LNCAP (cell line): Measurements from ENCODE around the gene RAB15.

Source experiments
- TF ChIP-seq, protein P1 (sequence below): fragments of 450-650 bp; IDR thresholded peaks from 2 replicates; pipeline ENCODE4 v1.5.1; 2017; ENCODE audit warnings: mild to moderate bottlenecking

RAB15 gene

DNA sequence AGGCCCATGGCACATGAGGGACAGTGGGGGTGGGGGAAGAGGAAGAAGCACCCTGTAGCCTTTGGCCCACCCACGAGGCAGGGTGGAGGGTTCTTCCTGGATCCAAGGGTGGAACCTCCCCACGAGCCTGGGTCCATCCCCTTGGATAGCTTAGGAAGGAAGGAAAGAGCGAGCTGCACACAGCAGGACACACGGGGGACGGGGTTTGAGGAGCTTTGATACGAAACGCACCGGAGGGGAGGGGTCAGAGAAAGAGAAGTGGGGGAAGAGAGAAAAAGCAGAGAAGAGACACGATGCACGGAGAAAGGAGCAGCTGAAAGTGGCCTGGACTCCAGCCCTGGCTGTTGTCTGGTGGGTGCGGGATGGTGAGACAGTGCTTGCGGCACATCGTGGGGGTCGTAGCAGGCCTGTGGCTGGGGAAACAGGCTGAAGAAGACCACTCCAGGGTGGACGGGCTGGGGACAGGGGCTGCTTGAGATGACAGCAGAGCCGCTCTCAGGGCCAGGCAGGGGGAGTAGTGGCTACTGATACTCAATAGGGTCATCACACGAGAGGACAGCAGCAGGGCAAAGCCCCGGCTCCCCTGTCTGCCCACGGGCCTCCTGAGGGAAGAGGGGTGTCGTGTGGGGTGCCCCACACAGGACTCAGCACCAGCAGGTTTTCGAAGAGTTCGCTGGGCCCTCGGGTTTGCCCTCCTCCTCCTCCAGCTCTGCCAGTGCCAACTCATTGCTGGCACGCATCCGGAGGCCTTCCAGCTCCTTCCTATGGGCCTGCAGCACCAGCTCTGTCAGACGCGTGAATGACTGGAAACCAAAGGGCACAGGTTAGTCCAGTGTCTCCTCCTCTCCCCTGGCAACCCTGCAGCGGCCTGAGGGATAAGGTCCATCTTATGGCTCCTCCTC is 24.2 kb downstream of the RAB15 start:
- TF ChIP-seq, protein P1, sequence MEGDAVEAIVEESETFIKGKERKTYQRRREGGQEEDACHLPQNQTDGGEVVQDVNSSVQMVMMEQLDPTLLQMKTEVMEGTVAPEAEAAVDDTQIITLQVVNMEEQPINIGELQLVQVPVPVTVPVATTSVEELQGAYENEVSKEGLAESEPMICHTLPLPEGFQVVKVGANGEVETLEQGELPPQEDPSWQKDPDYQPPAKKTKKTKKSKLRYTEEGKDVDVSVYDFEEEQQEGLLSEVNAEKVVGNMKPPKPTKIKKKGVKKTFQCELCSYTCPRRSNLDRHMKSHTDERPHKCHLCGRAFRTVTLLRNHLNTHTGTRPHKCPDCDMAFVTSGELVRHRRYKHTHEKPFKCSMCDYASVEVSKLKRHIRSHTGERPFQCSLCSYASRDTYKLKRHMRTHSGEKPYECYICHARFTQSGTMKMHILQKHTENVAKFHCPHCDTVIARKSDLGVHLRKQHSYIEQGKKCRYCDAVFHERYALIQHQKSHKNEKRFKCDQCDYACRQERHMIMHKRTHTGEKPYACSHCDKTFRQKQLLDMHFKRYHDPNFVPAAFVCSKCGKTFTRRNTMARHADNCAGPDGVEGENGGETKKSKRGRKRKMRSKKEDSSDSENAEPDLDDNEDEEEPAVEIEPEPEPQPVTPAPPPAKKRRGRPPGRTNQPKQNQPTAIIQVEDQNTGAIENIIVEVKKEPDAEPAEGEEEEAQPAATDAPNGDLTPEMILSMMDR = no peak

DNA sequence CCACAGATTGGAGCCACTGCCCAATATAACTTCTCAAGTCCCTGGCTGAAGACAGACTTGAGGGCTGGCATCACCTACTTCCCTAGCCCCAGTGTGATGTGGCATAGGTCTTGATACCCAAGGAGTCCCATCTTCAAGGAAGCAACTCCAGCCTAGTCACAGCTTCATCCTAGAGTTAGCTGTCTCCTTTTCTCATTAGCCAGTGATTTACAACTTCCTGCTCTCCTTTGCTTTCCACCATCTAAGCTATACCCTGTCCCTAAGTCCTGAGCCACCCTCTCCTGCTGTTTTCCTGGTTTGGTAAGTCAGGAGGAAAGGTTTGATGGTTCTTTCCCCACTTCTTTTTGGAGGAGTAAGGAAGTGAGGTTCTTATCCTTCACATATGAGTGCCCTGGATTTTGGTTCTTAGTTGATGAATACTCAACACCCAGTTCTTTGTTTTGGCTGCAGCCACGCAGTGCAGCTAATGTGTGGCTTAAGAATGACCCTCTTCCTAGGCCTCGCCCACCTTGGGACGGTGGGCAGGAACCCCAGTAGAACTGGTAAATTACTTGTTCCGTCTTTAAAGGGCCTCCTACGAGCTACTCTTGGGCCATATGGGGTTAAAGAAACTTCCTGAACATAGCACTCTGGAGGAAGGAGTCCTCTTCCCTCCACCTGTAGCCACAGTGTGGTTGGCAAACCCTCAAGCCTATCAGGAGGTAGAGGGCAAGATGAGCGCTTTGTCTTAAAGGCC is 25.7 kb downstream of the RAB15 start:
- TF ChIP-seq, protein P1 = no peak

DNA sequence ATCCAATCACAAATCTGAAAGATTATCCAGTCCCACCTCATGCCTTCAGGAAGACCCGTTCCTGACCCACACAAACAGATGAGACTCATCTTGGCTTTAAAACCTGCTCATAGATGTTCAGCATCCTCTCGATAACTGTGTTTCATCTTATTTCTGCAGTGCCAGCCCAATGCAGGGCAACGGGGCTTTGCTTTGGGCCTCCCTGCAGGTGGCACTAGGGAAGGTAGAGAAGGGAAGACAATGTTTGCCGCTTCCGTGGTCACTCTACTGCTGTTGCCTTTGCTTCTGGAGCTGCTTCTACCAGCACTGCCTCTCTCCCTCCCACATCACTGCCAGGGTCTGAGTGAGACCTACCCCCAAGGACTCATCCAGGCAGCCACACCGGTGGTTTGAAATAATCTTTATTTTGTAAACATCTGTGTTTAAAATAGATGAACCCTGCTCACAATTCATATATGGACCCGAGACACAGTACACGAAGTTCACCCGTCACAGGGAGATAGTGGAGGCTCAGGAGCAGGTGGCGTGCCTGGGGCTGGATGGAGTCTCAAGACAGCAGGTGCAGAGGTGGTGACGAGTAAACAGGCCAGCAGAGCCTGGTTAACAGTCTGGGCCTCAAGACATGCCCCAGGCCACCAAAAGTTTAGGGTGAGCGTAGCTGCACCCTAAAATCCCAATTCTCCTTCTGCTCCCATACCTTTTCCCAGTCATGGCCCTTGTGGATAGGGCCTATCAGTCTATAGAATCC is 26.5 kb downstream of the RAB15 start:
- TF ChIP-seq, protein P1 = no peak

DNA sequence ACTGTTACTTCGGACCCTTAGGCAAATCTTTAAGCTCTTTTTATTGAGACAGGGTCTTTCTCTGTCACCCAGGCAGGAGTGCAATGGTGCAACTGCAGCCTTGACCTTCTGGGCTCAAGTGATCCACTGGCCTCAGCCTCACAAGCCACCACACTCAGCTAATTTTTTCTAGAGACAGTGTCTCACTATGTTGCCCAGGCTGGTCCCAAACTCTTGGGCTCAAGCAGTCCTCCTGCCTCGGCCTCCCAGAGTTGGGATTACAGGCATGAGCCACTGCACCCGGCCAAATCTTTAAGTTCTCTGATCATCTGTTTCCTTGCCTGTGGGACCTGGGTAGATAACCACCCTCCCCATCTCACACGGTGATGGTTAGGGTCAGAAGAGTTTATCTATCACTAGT is 27.3 kb downstream of the RAB15 start:
- TF ChIP-seq, protein P1 = no peak

DNA sequence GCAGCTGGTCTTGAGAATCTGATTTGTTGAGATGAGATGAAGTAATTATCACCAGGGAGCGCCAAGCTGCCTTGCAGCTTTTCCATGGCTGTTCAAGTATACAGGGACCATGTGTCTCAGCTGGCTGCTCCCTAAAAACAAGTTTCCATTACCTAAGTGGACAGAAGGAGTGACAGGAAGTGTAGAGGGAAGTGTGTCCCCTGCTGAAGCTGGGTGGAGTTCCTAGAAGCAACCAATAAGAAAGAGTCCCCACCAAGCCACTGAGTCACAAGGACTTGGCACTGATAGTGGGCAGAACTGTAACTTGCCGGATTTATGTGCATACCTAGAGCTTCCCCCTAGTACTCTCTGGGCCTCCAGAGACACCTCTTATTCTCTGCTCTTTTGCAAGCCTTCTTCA is 28.1 kb downstream of the RAB15 start:
- TF ChIP-seq, protein P1 = no peak

DNA sequence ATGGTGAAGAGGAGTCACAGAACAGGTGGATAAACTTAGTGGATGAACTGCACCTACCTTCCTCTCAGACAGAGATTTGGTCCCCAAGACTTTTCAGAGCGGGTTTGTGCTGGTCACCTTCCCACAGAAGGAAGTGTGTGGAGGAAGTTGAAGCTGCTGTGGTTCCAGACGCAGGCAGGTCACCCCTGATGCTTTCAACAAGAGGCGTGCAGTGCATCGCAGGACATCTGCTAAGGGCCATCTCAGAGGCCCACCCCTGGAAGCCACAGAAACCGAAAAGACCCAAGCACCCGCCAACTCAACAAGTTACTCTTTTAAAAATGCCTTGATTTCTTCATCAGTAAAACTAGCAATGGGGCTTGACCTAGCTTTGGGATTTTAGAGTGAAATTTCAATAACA is 28.6 kb downstream of the RAB15 start:
- TF ChIP-seq, protein P1 = no peak

DNA sequence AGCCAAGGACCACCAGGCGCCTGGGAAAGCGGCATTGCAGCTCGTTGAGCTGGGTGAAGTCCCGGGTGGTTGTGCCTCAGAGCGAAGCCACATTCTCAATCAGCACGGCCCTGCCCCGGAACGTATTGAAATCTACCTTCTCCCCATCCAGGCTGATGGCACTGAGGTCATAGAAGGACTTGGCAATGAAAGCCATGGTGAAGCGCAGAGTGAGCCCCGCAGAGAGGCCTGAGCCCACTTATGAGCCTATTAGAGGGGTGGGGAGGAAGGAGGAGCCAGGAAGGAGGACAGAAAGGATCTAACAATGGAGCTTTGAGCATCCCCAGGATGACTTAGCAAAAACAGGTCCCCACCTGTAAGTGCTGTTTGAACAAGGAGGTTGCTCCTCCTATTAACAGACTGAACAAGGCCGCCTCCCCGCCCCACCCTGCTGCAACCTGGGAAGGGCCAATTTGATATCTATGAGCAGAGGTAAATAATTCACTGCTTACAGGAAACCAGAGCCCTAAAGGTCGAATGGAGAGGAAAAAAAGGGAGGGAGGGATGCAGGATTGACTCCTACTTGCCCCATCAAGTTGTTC is 29.5 kb downstream of the RAB15 start, which contains the start of gene GPX2:
Gene GPX2 (minus strand): TSS at position 215 of the 581 bp plus-strand sequence. CDS start 19 bp downstream, at position 196.
- TF ChIP-seq, protein P1 = no peak
